Measurements from ENCODE around the gene FXYD6.

FXYD6 gene

DNA sequence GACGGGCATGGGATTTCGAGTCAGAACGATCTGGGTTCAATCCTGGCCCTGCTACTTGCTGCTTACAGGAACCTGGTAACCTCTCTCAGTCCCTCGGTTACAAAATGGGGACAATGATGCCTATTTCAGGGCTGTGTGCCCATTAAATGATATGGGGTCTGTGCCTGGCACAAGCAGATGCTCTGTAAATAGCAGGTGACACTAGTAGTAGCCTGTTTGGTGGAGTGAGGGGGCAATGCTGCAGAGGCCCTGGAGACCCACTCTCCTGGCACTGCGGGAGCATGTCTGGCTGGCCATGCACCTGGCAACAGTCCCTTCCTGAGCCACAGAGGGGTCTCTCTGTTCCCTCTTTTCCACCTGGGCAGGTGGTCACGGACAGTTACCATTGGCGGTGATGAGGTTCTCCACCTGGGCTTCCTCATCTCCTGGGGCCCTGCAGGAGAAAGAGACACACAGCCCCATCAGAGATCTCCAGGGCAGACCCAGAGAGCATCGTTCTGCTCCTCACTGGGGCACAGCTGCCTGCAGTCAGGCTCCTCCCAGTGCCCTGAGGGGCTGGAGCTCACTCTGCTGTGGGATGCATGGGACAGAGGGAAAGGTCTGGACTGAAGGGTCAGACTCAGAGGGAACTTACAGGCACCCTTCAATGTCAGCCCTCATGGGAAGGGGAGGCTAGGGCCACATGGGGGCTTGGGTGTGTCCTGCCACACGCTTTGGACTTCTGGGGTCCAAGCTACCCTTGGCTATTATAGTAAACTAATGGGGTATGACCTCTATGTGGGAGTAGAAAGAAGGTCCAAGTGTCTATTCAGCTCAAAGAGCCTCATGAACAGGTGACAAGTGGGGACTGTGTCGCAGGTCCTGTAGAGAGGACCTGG, 36.3 kb downstream of the FXYD6 start:
- DNase-seq (ENCODE audit: low read depth): no peak
- TF ChIP-seq, protein P1, sequence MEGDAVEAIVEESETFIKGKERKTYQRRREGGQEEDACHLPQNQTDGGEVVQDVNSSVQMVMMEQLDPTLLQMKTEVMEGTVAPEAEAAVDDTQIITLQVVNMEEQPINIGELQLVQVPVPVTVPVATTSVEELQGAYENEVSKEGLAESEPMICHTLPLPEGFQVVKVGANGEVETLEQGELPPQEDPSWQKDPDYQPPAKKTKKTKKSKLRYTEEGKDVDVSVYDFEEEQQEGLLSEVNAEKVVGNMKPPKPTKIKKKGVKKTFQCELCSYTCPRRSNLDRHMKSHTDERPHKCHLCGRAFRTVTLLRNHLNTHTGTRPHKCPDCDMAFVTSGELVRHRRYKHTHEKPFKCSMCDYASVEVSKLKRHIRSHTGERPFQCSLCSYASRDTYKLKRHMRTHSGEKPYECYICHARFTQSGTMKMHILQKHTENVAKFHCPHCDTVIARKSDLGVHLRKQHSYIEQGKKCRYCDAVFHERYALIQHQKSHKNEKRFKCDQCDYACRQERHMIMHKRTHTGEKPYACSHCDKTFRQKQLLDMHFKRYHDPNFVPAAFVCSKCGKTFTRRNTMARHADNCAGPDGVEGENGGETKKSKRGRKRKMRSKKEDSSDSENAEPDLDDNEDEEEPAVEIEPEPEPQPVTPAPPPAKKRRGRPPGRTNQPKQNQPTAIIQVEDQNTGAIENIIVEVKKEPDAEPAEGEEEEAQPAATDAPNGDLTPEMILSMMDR (conservative IDR thresholded peaks at IDR 0.05; ENCODE audit: low read depth, low read length): no peak

DNA sequence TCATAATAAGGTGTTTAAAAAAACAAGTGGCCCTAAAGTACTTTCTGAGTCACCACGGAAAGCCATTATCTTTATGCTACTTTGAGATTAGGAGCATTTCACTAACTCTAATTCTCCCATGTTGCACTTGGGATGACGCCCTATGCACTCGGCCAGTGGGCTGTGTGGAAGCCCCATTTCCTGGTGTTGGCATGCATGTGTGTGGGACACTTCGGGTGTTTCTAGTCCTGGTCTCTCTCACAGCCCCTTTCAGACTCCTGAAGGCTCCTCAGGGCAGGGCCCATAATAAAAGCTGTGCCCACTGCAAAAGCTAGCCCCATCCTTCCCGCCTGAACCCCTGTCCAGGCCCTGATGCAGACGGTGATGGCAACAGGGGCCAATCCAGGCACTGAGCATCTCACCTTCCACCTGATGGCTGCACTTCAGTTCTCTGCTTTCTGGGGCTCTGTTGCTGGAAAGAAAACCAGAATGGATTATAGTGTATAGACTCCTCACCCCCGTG, 37.0 kb downstream of the FXYD6 start:
- TF ChIP-seq, protein P1 (conservative IDR thresholded peaks at IDR 0.05; ENCODE audit: low read depth, low read length): no peak
- DNase-seq (ENCODE audit: low read depth): no peak
- H3K4me3 ChIP-seq (ENCODE audit: low read length): no peak overlapping the region

More for the DNA sequence above, 36.3 kb downstream of the FXYD6 start:
- H3K4me3 ChIP-seq (ENCODE audit: low read length): no peak overlapping the region

DNA sequence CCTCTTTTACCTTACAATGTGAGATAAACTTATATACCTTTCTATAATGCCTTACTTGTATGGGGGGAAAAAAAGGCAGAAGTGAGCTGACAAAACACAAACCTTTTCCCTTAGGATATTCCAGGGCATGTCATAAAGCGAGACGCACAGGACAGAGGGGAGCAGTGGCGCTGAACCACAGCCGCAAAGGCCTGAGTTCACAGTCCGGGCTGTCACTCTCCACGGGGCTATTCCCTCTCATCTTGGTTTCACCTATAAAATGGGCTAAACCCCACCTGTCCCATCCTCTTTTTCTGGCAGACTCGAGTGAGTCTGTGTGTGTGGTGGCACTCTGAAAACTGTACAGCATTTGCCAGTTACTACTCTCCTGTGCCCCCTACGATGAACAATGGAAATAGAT, 37.6 kb downstream of the FXYD6 start:
- no peak for DNase-seq (ENCODE audit: low read depth)
- no peak overlapping the region for H3K4me3 ChIP-seq (ENCODE audit: low read length)
- TF ChIP-seq, protein P1 (conservative IDR thresholded peaks at IDR 0.05; ENCODE audit: low read depth, low read length): no peak

DNA sequence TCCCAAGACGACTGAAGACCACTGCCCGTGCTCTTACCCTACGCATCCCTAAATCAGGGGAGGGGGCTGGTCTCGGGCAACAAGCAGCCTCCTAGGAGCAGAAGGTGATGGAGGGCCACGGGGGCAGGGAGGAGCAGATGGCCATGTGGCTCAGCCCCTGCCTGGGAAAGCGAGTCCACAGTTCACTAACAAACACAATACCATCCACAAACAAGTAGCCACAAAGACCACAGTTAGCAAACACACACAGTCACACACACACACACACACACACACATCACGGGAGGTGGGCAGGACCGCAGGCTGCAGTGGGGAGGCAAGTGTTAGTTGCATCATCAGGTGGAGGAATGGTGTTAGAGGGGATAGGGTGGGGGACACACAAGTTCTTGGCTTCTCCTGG, 38.7 kb downstream of the FXYD6 start:
- no peak for DNase-seq (ENCODE audit: low read depth)
- no peak overlapping the region for H3K4me3 ChIP-seq (ENCODE audit: low read length)
- TF ChIP-seq, protein P1 (conservative IDR thresholded peaks at IDR 0.05; ENCODE audit: low read depth, low read length): no peak

DNA sequence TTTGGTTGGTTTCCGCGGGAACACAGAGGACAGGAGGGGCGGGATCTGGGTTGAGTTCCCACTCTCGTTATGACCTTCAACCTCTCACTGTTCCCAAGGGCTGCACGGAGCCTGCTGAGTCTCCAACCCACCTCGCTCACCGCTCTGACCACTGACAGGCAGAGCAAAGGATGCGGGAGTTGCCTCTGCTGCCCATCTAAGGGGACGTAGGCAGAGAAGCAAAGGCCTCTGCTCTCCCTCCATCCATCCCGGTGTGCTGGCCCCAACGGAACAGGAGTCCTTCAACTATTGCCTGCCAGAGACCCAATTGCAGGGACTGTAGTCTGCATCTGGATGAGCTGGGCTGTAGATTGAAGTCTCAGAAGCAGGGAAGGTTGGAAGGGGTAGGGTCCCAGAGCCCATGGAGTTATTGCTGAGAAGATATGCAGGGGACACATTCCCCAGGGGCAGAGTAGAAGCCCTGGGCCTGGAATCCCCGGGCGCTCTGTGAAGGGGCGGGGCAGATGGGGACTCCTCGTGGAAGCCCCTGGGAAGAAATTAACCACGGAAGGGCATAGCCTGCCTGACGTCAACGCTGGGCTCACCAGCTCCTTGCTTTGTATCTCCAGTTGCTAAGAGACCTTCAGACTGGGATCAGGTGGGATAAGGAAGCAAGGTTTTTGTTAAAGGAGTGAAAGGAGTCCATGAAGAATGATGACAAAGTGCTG, 39.2 kb downstream of the FXYD6 start:
- TF ChIP-seq, protein P1 (conservative IDR thresholded peaks at IDR 0.05; ENCODE audit: low read depth, low read length): no peak
- no peak overlapping the region for H3K4me3 ChIP-seq (ENCODE audit: low read length)
- DNase-seq (ENCODE audit: low read depth): no peak

DNA sequence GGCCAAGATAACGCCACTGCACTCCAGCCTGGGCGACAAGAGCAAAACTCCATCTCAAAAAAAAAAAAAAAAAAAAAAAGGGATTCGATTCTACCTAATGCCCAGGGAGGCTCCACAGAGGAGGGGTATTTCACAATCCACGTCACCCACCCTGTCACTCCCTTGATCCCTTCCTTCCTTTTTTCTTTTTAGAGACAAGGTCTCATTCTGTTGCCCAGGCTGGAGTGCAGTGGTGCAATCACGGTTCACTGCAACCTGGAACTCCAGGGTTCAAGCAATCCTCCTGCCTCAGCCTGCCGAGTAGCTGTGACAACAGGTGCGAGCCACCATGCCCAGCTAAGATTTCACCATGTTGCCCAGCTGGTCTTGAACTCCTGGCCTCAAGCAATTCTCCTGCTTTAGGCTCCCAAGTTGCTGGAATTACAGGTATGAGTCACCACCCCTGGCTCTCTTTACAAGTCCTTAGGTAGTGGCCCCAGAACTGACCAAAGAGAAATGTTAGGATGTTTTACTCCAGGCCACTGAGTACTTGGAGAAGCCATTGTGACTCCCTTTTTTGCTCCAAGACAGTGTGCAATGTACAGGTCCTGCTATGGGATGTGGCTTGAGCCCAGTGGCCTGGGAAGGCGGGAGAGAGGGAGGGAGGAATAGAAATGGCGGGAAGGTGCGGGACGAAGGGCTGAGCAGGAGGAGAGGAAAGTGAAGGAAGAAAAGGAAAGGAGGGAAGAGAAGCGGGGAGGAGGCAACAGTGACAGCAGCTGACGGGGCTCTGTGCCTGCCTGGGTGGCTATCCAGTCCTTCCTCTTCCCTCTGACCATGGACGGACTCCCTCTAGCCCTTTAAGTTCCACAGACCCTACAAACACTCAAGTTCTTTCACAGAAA, 40.1 kb downstream of the FXYD6 start:
- TF ChIP-seq, protein P1 (conservative IDR thresholded peaks at IDR 0.05; ENCODE audit: low read depth, low read length): no peak
- DNase-seq (ENCODE audit: low read depth): no peak
- no peak overlapping the region for H3K4me3 ChIP-seq (ENCODE audit: low read length)

All from retinal pigment epithelial cell (primary cell).